Adrenal gland (tissue), 5 donors: ENCODE results near the gene ORM2.

Source experiments
- CTCF ChIP-seq, 6 experiments: fragments of 450-650 bp in 4 of 6; fragments of 200-600 bp in 2 of 6; sonication (generic) in 1 of 6; IDR thresholded peaks; 1 replicate in 5 of 6; 2 replicates in 1 of 6; pipeline versions ENCODE4 v1.5.1 to v1.8.0; 2016 to 2021; ENCODE audit warnings: antibody characterized with exemption in 6 of 6, mild to moderate bottlenecking in 2 of 6, moderate library complexity in 1 of 6
- POLR2A ChIP-seq, 2 donors: fragments of 450-650 bp; IDR thresholded peaks; one replicate each; pipeline ENCODE4 v1.6.1; 2017; ENCODE audit warnings: antibody characterized with exemption in 2 of 2, mild to moderate bottlenecking in 2 of 2, moderate library complexity in 1 of 2
- donor health status: DM: no; HTN: no; CAD: no.

- TF ChIP-seq CTCF (IDR thresholded peaks at IDR 0.05) (no peak), POLR2A (IDR thresholded peaks at IDR 0.05) (no peak)
These were observed 44.5 kb downstream of the ORM2 start for GRCh38 chr9:114373960-114374730.
